Esophagus squamous epithelium (tissue), 4 donors: ENCODE data around the gene CD99.

Source experiments
- CTCF ChIP-seq, 6 experiments: fragments of 450-650 bp in 4 of 6; fragments of 200-600 bp in 2 of 6; sonication (generic) in 2 of 6; IDR thresholded peaks; one replicate each; pipeline ENCODE4 v1.5.1; 2016 to 2019; ENCODE audit warnings: antibody characterized with exemption in 6 of 6, mild to moderate bottlenecking in 4 of 6, moderate library complexity in 4 of 6
- POLR2A ChIP-seq, 4 donors: fragments of 450-650 bp; IDR thresholded peaks; one replicate each; pipeline ENCODE4 v1.6.1; 2017; ENCODE audit warnings: antibody characterized with exemption in 4 of 4, mild to moderate bottlenecking in 4 of 4, moderate library complexity in 3 of 4

DNA sequence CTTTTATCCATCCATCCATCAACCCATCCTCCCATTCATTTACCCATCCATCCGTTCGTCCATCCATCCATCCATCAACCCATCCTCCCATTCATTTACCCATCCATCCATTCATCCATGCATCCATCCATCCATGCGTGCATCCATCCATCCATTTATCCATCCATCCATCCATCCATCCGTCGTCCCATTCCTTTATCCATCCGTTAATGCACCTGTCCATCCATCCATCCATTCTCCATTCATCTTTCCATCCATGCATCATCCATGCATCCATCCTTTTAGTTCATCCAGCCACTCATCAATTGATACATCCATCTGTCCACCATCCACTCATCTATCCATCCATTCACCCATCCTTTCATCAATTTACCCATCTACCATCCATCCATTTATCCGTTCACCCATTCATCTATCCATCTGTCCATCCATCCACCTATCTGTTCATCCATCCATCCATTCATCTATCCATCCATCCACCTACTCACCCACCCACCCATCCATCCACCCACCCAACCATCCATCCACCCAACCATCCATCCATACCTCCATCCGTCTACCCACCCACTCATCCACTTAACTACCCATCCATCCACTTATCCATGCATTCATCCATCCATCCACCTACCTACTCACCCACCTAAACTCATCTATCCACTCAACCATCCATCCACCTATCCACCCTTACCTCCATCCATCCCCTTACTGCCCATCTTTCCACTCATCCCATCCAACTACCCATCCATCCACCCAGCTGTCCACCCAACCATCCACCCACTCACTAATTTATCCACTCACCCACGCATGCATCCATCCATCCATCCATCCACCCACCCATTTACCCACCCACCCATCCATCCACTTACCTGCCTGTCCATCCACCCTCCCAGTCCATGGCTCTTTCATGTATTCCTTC, 9.6 kb downstream of the CD99 start:
- TF ChIP-seq CTCF (IDR thresholded peaks at IDR 0.05) (no peak), POLR2A (IDR thresholded peaks at IDR 0.05) (no peak)
